IMR-90 (cell line): ENCODE results near the gene ERBB4. TPM values are rescaled to one million over a fixed set of nuclear protein-coding genes. Genes with fewer than 3 reads are reported as not detected.

Experiments used
- ATAC-seq: fragments of 200-7000 bp; cut with Tn5 transposase; 2 replicates; pipeline ENCODE4 v1.9.1; 2020; ENCODE audit warnings: low read depth, mild to moderate bottlenecking, moderate library complexity
- BruUV-seq: library from RNA; stranded (reverse); fragments of 400-500 nt; replicated peaks from 2 replicates; lab custom pipeline; 2021; lab: Mats Ljungman, UMichigan
- CTCF ChIA-PET: fragments of 300-600 bp; formaldehyde crosslinking; extraction: SDS; loops from one replicate; lab custom pipeline; 2021; ENCODE audit warnings: antibody characterized with exemption; lab: Yijun Ruan, JAX
- POLR2A ChIA-PET: fragments of 300-600 bp; sonication (Branson Sonifier 250); formaldehyde crosslinking; loops from one replicate; lab custom pipeline; 2022; ENCODE audit warnings: antibody characterized with exemption; ENCODE audit not compliant: unreplicated experiment; lab: Charles Lee
- DNase-seq: peaks from one replicate; pipeline ENCODE4 v3.0.0; 2013
- H2AFZ ChIP-seq: replicated peaks from 2 replicates; pipeline ENCODE3; 2013; ENCODE audit warnings: low read length, mild to moderate bottlenecking; ENCODE audit not compliant: poor library complexity
- H2AK5ac ChIP-seq: 2 replicates; pipeline ENCODE4 v1.6.1; 2013; ENCODE audit warnings: low read depth, low read length, inconsistent platforms
- H2AK9ac ChIP-seq: replicated peaks from 2 replicates; pipeline ENCODE3; 2013; ENCODE audit warnings: mild to moderate bottlenecking, low read depth, low read length, moderate library complexity; ENCODE audit not compliant: poor library complexity
- H2BK120ac ChIP-seq: 2 replicates; pipeline ENCODE4 v1.6.1; 2013; ENCODE audit warnings: low read depth, low read length, inconsistent platforms
- H2BK15ac ChIP-seq: 3 replicates; pipeline ENCODE4 v1.6.1; 2013; ENCODE audit warnings: low read depth, low read length, inconsistent platforms
- H2BK20ac ChIP-seq: 2 replicates; pipeline ENCODE4 v1.6.1; 2013; ENCODE audit warnings: low read depth, mild to moderate bottlenecking, inconsistent platforms, low read length, moderate library complexity
- H2BK5ac ChIP-seq: 2 replicates; pipeline ENCODE4 v1.6.1; 2013; ENCODE audit warnings: mild to moderate bottlenecking, low read depth, low read length, inconsistent platforms; ENCODE audit not compliant: poor library complexity, severe bottlenecking
- H3K14ac ChIP-seq: replicated peaks from 2 replicates; pipeline ENCODE4 v1.6.1; 2013; ENCODE audit warnings: low read depth, low read length, inconsistent platforms
- H3K18ac ChIP-seq: 2 replicates; pipeline ENCODE4 v1.6.1; 2013; ENCODE audit warnings: low read depth, low read length, control low read depth
- H3K23ac ChIP-seq: 2 replicates; pipeline ENCODE4 v1.6.1; 2013; ENCODE audit warnings: low read depth, low read length, inconsistent platforms
- H3K27ac ChIP-seq: 2 replicates; pipeline ENCODE4 v1.5.1; 2013; ENCODE audit warnings: mild to moderate bottlenecking, control low read depth, low read length; ENCODE audit not compliant: insufficient read depth
- H3K27me3 ChIP-seq: 2 replicates; pipeline ENCODE4 v1.6.1; 2013; ENCODE audit warnings: low read length; ENCODE audit not compliant: control insufficient read depth, insufficient read depth
- H3K36me3 ChIP-seq: 2 replicates; pipeline ENCODE4 v1.6.1; 2013; ENCODE audit warnings: low read length, mixed read lengths; ENCODE audit not compliant: control insufficient read depth, insufficient read depth
- H3K4ac ChIP-seq: 2 replicates; pipeline ENCODE4 v1.6.1; 2013; ENCODE audit warnings: low read depth, low read length, inconsistent platforms
- H3K4me1 ChIP-seq: 2 replicates; pipeline ENCODE4 v1.6.1; 2013; ENCODE audit warnings: low read length, mixed read lengths; ENCODE audit not compliant: control insufficient read depth, insufficient read depth
- H3K4me2 ChIP-seq: 2 replicates; pipeline ENCODE4 v1.6.1; 2013; ENCODE audit warnings: low read depth, mild to moderate bottlenecking, control low read depth, low read length, moderate library complexity
- H3K4me3 ChIP-seq: 2 replicates; pipeline ENCODE4 v1.5.1; 2013; ENCODE audit warnings: low read depth, mild to moderate bottlenecking, control low read depth, low read length, moderate library complexity; ENCODE audit not compliant: insufficient read depth
- H3K56ac ChIP-seq: 2 replicates; pipeline ENCODE4 v1.6.1; 2013; ENCODE audit warnings: low read length, inconsistent platforms; ENCODE audit not compliant: insufficient read depth; ENCODE audit errors: extremely low read depth
- H3K79me1 ChIP-seq, 2 experiments: 2 replicates each; pipeline ENCODE4 v1.6.1; 2013; ENCODE audit warnings: low read length in 2 of 2, inconsistent platforms in 1 of 2, low read depth in 1 of 2
- H3K9ac ChIP-seq: 2 replicates; pipeline ENCODE4 v1.6.1; 2013; ENCODE audit warnings: low read depth, low read length, control low read depth
- H3K9me1 ChIP-seq: 2 replicates; pipeline ENCODE4 v1.6.1; 2013; ENCODE audit warnings: low read length, inconsistent platforms; ENCODE audit not compliant: insufficient read depth
- H3K9me3 ChIP-seq: 2 replicates; pipeline ENCODE4 v1.6.1; 2013; ENCODE audit warnings: low read length; ENCODE audit not compliant: control insufficient read depth, insufficient read depth
- H4K20me1 ChIP-seq: 2 replicates; pipeline ENCODE4 v1.6.1; 2013; ENCODE audit warnings: low read length, inconsistent platforms; ENCODE audit not compliant: insufficient read depth
- H4K5ac ChIP-seq: 2 replicates; pipeline ENCODE4 v1.6.1; 2013; ENCODE audit warnings: mild to moderate bottlenecking, low read depth, low read length, control low read depth
- H4K8ac ChIP-seq, 2 experiments: 2 replicates each; pipeline ENCODE4 v1.6.1; 2013; ENCODE audit warnings: low read depth in 2 of 2, low read length in 2 of 2, control low read depth in 1 of 2, inconsistent platforms in 1 of 2
- H4K91ac ChIP-seq: 2 replicates; pipeline ENCODE4 v1.6.1; 2013; ENCODE audit warnings: low read depth, low read length, inconsistent platforms; ENCODE audit not compliant: insufficient read depth
- BHLHE40 ChIP-seq: fragments of 150-350 bp; IDR thresholded peaks from 2 replicates; pipeline ENCODE4 v1.6.1; 2016; ENCODE audit warnings: mild to moderate bottlenecking, low read depth, low read length
- CEBPB ChIP-seq: IDR thresholded peaks from 2 replicates; pipeline ENCODE4 v1.6.1; 2012; ENCODE audit warnings: low read depth, low read length, improper control_type of control experiment
- CHD1 ChIP-seq: IDR thresholded peaks from 2 replicates; pipeline ENCODE4 v1.6.1; 2012; ENCODE audit warnings: low read depth, low read length, improper control_type of control experiment
- CTCF ChIP-seq: conservative IDR thresholded peaks from 2 replicates; pipeline ENCODE4 v1.5.1; 2012; ENCODE audit warnings: mild to moderate bottlenecking, low read depth, low read length, improper control_type of control experiment
- ELK1 ChIP-seq: fragments of 150-350 bp; IDR thresholded peaks from 2 replicates; pipeline ENCODE4 v1.6.1; 2016; ENCODE audit warnings: low read depth, mild to moderate bottlenecking, low read length, moderate library complexity, borderline replicate concordance
- FOS ChIP-seq: fragments of 150-350 bp; IDR thresholded peaks from 2 replicates; pipeline ENCODE4 v1.6.1; 2016; ENCODE audit warnings: low read depth, low read length
- MAFK ChIP-seq: IDR thresholded peaks from 2 replicates; pipeline ENCODE4 v1.6.1; 2012; ENCODE audit warnings: low read depth, low read length, improper control_type of control experiment
- MAZ ChIP-seq: IDR thresholded peaks from 2 replicates; pipeline ENCODE4 v1.6.1; 2012; ENCODE audit warnings: low read depth, mild to moderate bottlenecking, low read length, improper control_type of control experiment, moderate library complexity, borderline replicate concordance
- MXI1 ChIP-seq: IDR thresholded peaks from 2 replicates; pipeline ENCODE4 v1.6.1; 2012; ENCODE audit warnings: low read depth, mild to moderate bottlenecking, low read length, moderate library complexity, borderline replicate concordance
- NFE2L2 ChIP-seq: fragments of 150-350 bp; IDR thresholded peaks from 2 replicates; pipeline ENCODE4 v1.6.1; 2016; ENCODE audit warnings: low read depth, mild to moderate bottlenecking, low read length
- POLR2A ChIP-seq: IDR thresholded peaks from 2 replicates; pipeline ENCODE4 v1.6.1; 2012; ENCODE audit warnings: mild to moderate bottlenecking, low read depth, low read length
- RAD21 ChIP-seq: IDR thresholded peaks from 2 replicates; pipeline ENCODE4 v1.6.1; 2012; ENCODE audit warnings: low read length, improper control_type of control experiment
- RCOR1 ChIP-seq: IDR thresholded peaks from 2 replicates; pipeline ENCODE4 v1.6.1; 2012; ENCODE audit warnings: mild to moderate bottlenecking, low read length, improper control_type of control experiment; ENCODE audit not compliant: insufficient replicate concordance
- RFX5 ChIP-seq: IDR thresholded peaks from 2 replicates; pipeline ENCODE4 v1.8.0; 2012; ENCODE audit warnings: low read depth, mild to moderate bottlenecking, low read length, moderate library complexity
- SMC3 ChIP-seq: fragments of 150-350 bp; IDR thresholded peaks from 2 replicates; pipeline ENCODE4 v1.6.1; 2016; ENCODE audit warnings: low read depth, mild to moderate bottlenecking, antibody characterized with exemption, low read length, moderate library complexity
- USF2 ChIP-seq: fragments of 150-350 bp; IDR thresholded peaks from 2 replicates; pipeline ENCODE4 v1.6.1; 2017; ENCODE audit warnings: mild to moderate bottlenecking, antibody characterized with exemption, low read length, low read depth
- WGBS, 2 experiments: methylation state at CpG; one replicate each; pipeline versions ENCODE4 v1.1.5 to v1.1.7; 2013; ENCODE audit warnings: missing lambda C conversion rate in 2 of 2; ENCODE audit not compliant: insufficient read length in 1 of 2; ENCODE audit errors: extremely low coverage in 2 of 2; 5-methylcytosine and 5-hydroxymethylcytosine counted together
- dilution Hi-C: fragments of 300-500 bp; cut with HindIII; formaldehyde crosslinking; loops from one replicate; pipeline ENCODE4 v1.14.3; 2018; ENCODE audit warnings: low sequenced_read_pairs; ENCODE audit not compliant: unreplicated experiment
- in situ Hi-C: fragments of 300-500 bp; cut with MboI; formaldehyde crosslinking; loops from 3 replicates; pipeline ENCODE4 v1.14.3; 2019; ENCODE audit warnings: low sequenced_read_pairs, inconsistent platforms, mixed read lengths
- intact Hi-C: fragments of 100-400 bp; cut with micrococcal nuclease; formaldehyde crosslinking; loops from 2 replicates; pipeline ENCODE4 v1.10.0; 2022
- polyA plus RNA-seq, 3 experiments: library from polyadenylated mRNA; depleted of rRNA; stranded (reverse); fragments of >200 nt; gene quantifications; 2 replicates each; pipeline ENCODE4 v1.2.3, GENCODE V29; 2012; ENCODE audit warnings: low replicate concordance in 1 of 3
- total RNA-seq: library from RNA; depleted of rRNA; stranded (reverse); fragments of >200 nt; gene quantifications from 2 replicates; pipeline ENCODE4 v1.2.3, GENCODE V29; 2012

The ERBB4 gene
- total and polyA plus RNA-seq, 2 of the 4 experiments (the other 2 are of a cell fraction): not detected

- no peak for DNase-seq
- Histone ChIP-seq H3K9ac (no peak overlapping the region), H4K5ac (no peak overlapping the region), H3K27me3 (no peaks in the 10 kb centered on the region), H3K9me3 (no peaks in the 10 kb centered on the region), H2BK5ac (no peak overlapping the region), H2BK120ac (no peak overlapping the region), H3K14ac (no peak overlapping the region), H3K4me1 (no peaks in the 10 kb centered on the region), H2BK20ac (no peak overlapping the region), H2AFZ (no peak overlapping the region), H3K79me1 (no peaks in the 10 kb centered on the region), H3K23ac (no peak overlapping the region), H2BK15ac (no peak overlapping the region), H3K27ac (no peak overlapping the region), H3K4ac (no peak overlapping the region), H4K20me1 (no peaks in the 10 kb centered on the region), H2AK5ac (no peak overlapping the region), H4K91ac (no peak overlapping the region), H4K8ac (no peak overlapping the region), H3K18ac (no peak overlapping the region), H3K56ac (no peak overlapping the region), H3K36me3 (no peaks in the 10 kb centered on the region), H3K4me3 (no peak overlapping the region), H3K4me2 (no peak overlapping the region), H2AK9ac (no peak overlapping the region), H3K9me1 (no peaks in the 10 kb centered on the region)
- POLR2A ChIA-PET: no interaction called here
- intact Hi-C loops: no loop called here
- no peak for ATAC-seq
- WGBS, 2 experiments: no CpG with 5 or more reads among the region's 2 CpGs
- no TSS peak for BruUV-seq
- in situ Hi-C loops: no loop called here
- CTCF ChIA-PET: interaction anchor here (0.5 to 0.6 kb wide), 2 partner anchors 16 to 234 kb away, joined by 4 to 5 read pairs; no protein-coding TSS in a partner anchor
- no peak for TF ChIP-seq SMC3
- no peak for TF ChIP-seq FOS
- TF ChIP-seq CEBPB: no peak
- TF ChIP-seq MAFK: no peak
- no peak for TF ChIP-seq POLR2A
- TF ChIP-seq NFE2L2: no peak
- TF ChIP-seq ELK1: no peak
- no peak for TF ChIP-seq CHD1
- no peak for TF ChIP-seq RAD21
- no peak for TF ChIP-seq RCOR1
- TF ChIP-seq MAZ: no peak
- no peak for TF ChIP-seq RFX5
- no peak for TF ChIP-seq CTCF
- no peak for TF ChIP-seq USF2
- TF ChIP-seq MXI1: no peak
- TF ChIP-seq BHLHE40: no peak
- dilution Hi-C loops: no loop called here
Measured at GRCh38 chr2:212294816-212295215, 243.8 kb downstream of the ERBB4 start.
